ENCODE measurements around the gene ALG12. TPM values are rescaled to one million over a fixed set of nuclear protein-coding genes. Genes with fewer than 3 reads are reported as not detected.
"Not testable (repeated sequence)": the region's sequence is repeated elsewhere in the genome, so short reads cannot be mapped to it uniquely, and the experiment has no call there.

The ALG12 gene
- total RNA-seq, 1 donor from 2014 or later = 16.2 TPM

GRCh38 chr22:49948958-49949913 lies 31.0 kb upstream of the ALG12 start:
- peak; percentile 65 for ATAC-seq
- intact Hi-C loops (cut with micrococcal nuclease) = no loop called here
- DNase-seq = peak; percentile 71

- DNase-seq (no peak), ATAC-seq (no peak)
- intact Hi-C loops (cut with micrococcal nuclease) = no loop called here
These were observed 30.1 kb upstream of the ALG12 start for GRCh38 chr22:49948116-49948957.

DNA sequence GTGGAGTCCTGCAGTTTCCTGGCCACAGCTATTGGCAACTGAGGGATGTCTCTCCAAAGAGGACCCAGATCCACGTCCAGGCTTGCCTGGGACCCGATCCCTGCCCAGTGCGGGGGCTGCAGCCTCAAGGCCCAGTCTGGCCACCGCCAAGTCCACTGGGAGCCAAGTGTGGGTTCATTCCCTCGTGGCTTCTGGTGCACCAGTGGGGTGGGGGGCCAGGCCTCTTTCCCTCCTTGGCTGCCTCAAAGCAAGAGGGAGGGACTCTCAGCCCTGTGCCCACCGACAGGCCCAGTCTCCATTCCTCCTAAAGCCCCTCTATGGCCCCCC lies 29.0 kb upstream of the ALG12 start:
- intact Hi-C loops (cut with micrococcal nuclease) = no loop called here
- ATAC-seq = no peak
- no peak for DNase-seq

GRCh38 chr22:49946612-49947295 lies 28.5 kb upstream of the ALG12 start:
- intact Hi-C loops (cut with micrococcal nuclease) = no loop called here
- no peak for ATAC-seq
- DNase-seq = no peak

DNA sequence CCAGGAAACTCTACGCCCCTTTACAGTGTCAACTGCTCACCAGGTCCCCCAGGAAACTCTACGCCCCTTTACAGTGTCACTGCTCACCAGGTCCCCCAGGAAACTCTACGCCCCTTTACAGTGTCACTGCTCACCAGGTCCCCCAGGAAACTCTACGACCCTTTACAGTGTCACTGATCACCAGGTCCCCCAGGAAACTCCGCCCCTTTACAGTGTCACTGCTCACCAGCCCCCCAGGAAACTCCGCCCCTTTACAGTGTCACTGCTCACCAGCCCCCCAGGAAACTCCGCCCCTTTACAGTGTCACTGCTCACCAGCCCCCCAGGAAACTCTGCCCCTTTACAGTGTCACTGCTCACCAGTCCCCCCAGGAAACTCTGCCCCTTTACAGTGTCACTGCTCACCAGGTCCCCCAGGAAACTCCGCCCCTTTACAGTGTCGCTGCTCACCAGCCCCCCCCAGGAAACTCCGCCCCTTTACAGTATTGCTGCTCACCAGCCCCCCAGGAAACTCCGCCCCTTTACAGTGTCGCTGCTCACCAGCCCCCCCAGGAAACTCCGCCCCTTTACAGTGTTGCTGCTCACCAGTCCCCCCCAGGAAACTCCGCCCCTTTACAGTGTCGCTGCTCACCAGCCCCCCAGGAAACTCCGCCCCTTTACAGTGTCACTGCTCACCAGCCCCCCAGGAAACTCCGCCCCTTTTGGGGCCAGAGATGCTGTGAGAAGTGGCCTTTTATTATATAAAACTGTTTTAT lies 27.0 kb upstream of the ALG12 start:
- DNase-seq; intact Hi-C loops (cut with micrococcal nuclease); ATAC-seq: not testable (repeated sequence)

DNA sequence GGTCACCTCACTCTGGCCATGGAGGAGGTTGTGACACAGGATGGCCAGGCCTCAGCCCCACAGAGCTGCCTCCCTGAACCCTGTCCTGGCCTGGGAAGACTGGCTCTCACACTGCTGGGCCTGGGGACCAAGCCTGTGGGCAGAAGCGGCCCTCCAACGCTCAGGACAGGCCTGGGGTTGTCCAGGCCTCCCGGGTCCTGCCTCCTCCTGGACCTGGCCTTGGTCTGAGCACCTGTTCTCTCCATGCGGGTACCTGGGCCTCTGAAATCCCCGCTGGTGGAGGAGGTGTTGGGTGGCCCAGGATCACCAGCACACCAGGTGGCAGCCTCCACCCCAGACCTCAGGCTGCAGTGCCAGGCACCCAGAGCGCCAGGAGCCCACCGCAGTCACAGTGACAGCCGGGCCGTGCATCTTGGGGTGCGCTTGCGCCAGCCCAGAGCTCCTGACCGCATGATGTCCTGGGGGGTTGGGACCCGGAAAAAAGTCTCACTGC lies 26.2 kb upstream of the ALG12 start:
- intact Hi-C loops (cut with micrococcal nuclease) = no loop called here
- no peak for ATAC-seq
- DNase-seq = no peak

DNA sequence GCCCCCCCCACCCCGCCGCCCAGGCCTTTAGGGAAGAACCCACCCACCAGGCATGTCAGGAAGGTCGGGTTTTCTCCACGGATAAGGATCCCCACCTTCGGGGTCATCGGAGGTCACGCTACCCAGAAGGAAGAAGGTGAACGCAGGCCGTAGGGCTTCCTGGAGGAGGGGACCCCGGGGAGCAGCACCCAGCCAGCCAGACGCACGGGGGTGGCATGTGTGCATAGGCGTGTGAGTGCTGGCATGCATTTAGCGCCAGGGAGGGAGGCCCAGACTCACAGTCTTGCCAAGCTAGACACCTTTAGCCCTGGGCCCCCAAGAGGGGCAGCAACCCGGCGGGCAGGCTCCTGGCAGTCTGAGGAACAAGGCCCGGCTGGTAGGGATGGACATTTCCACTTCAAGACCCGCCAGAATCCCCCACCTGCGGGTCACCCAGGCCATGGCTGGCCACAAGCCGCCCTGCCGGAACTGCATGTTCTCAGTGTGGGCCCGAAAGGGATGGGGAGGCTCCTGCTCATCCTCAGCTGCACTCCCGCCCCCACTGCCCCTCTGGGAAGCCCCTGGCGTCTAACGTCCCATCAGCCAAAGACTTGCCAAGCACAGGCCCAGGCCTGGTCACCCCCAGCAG lies 25.6 kb upstream of the ALG12 start:
- DNase-seq = no peak
- ATAC-seq = no peak
- intact Hi-C loops (cut with micrococcal nuclease) = no loop called here

GRCh38 chr22:49943405-49943765 lies 25.1 kb upstream of the ALG12 start:
- intact Hi-C loops (cut with micrococcal nuclease) = no loop called here
- DNase-seq (no peak), ATAC-seq (no peak)

DNA sequence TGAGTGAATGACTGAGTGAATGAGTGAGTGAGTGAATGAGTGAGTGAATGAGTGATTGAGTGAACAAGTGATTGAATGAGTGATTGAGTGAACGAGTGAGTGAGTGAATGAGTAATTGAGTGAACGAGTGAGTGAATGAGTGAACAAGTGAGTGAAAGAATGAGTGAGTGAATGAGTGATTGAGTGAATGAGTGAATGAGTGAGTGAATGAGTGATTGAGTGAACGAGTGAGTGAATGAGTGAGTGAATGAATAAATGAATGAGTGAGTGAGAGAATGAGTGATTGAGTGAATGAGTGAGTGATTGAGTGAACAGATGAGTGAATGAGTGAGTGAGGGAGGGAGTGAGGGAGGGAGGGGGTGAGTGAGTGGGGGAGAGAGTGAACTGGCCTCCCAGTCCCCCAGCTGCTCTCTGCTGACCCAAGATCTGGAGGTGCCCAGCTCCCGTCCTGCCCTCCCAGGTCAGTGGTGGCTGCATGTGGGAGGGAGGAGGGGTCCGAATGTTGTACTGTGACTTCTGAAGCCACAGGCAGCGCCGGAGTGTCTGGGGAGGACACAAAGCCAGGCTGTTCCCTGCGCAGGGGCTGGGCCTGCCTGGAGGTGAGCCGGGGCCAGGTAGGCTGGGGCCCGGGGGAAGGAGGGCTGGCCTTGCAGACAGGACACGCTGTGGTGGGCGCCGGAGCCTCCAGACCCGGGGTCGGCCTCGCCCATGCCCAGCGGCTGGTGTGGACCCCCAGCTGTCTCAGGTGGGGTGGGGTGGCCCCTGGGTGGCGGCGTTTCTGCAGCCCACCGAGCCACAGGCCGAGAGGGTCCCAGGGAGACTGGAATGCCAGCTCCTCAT lies 24.5 kb upstream of the ALG12 start:
- no peak for DNase-seq
- ATAC-seq = no peak
- intact Hi-C loops (cut with micrococcal nuclease) = no loop called here

- DNase-seq = no peak
- ATAC-seq = no peak
- intact Hi-C loops (cut with micrococcal nuclease) = no loop called here
These were observed 23.5 kb upstream of the ALG12 start for GRCh38 chr22:49941507-49942316.

GRCh38 chr22:49938565-49939136 lies 20.4 kb upstream of the ALG12 start:
- intact Hi-C loops (cut with micrococcal nuclease) = no loop called here
- DNase-seq (peak; percentile 33), ATAC-seq (no peak)

GRCh38 chr22:49937758-49938564 lies 19.7 kb upstream of the ALG12 start:
- DNase-seq (peak; percentile 61), ATAC-seq (no peak)
- intact Hi-C loops (cut with micrococcal nuclease) = no loop called here

GRCh38 chr22:49936973-49937757 lies 18.9 kb upstream of the ALG12 start:
- peak; percentile 52 for ATAC-seq
- peak; percentile 75 for DNase-seq
- intact Hi-C loops (cut with micrococcal nuclease) = no loop called here

DNA sequence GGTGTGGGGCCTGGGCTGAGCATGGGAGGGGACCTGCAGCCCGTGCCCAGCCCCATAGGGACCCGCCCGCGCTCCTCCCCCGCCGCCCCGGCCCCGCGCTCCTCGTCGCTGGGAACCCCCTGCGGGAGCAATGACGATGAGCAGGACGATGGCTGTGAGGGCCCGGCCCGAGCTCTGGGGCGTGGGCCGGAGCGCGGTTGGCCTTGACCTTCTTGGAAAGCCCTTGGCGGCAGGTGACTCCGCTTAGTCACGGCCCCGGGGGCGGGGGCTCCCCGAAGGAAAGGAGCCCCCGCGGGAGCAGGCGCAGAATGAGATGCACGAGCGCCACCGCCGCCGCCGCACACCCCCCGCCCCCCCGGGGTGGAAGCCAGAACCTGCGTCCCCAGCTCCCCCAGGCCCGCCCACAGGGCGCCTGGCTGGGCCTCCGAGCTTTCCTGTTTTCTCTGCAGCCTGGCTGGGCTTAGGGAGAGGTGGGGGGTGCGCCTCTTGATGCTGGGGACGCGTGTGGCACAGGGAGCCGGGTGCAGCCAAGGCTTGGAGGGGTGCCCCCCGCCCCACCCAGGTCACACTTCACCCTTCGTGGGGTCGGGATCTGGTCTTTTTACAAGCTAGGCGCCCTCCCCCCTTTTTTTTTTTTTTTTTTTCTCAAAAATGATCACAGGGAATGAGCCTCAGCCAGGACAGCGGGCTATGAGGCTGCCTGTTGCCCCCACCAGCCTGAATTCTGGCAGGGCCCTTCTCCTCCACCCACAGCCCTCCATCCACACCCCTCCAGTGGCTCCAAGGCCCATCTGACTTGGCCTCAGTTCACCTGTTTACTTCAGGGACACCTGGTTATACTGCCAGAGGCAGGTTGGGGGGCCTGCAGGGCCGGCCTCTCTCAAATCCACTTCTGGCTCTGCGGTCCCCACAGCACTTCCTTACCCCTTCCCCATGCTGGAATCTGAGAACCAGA lies 18.1 kb upstream of the ALG12 start:
- peak; percentile 64 for ATAC-seq

More for the DNA sequence above, 18.1 kb upstream of the ALG12 start:
- intact Hi-C loops (cut with micrococcal nuclease) = no loop called here
- DNase-seq = peak; percentile 95

All from left ventricle myocardium superior (tissue), 1 donor.